PFSK-1 (cell line): ENCODE measurements around the gene TAF1C.

Experiments used
- FOXP2 ChIP-seq: optimal IDR thresholded peaks from 2 replicates; pipeline ENCODE3; 2011; ENCODE audit warnings: borderline replicate concordance, control low read depth, inconsistent platforms; ENCODE audit not compliant: insufficient read depth; ENCODE audit errors: extremely low read length, extremely low read depth
- POLR2AphosphoS5 ChIP-seq: IDR thresholded peaks from 2 replicates; pipeline ENCODE4 v1.6.1; 2012; ENCODE audit warnings: low read depth, mild to moderate bottlenecking, control low read depth, low read length, moderate library complexity
- REST ChIP-seq, 2 experiments: IDR thresholded peaks; 2 replicates each; pipeline versions ENCODE4 v1.6.1 to v1.8.0; 2011 to 2012; ENCODE audit warnings: low read depth in 2 of 2, low read length in 2 of 2, control low read depth in 1 of 2, inconsistent platforms in 1 of 2, mild to moderate bottlenecking in 1 of 2, moderate library complexity in 1 of 2; ENCODE audit not compliant: insufficient read depth in 1 of 2
- SIN3A ChIP-seq: IDR thresholded peaks from 2 replicates; pipeline ENCODE4 v1.6.1; 2012; ENCODE audit warnings: mild to moderate bottlenecking, low read length, moderate library complexity, borderline replicate concordance; ENCODE audit not compliant: insufficient read depth
- TAF1 ChIP-seq: IDR thresholded peaks from 2 replicates; pipeline ENCODE4 v1.6.1; 2012; ENCODE audit warnings: low read length, control low read depth, borderline replicate concordance; ENCODE audit not compliant: insufficient read depth

The TAF1C gene

GRCh38 chr16:84191466-84191865, 4.6 kb upstream of the TAF1C start:
- TF ChIP-seq TAF1 (no peak), FOXP2 (no peak), POLR2AphosphoS5 (no peak), REST (IDR thresholded peaks at IDR 0.05; ENCODE audit: insufficient read depth in 1 of 2, low read depth in 2 of 2, low read length in 2 of 2) (no peak), SIN3A (no peak)

GRCh38 chr16:84190731-84191388, 4.0 kb upstream of the TAF1C start, which contains the start of gene ADAD2:
Gene ADAD2, plus strand, starts transcription at chr16:84191157. Its CDS starts 74 bp downstream, at chr16:84191231.
- TF ChIP-seq POLR2AphosphoS5 = no peak

- TF ChIP-seq TAF1 (no peak), POLR2AphosphoS5 (no peak)
Measured at GRCh38 chr16:84184775-84185174, 2.1 kb downstream of the TAF1C start.

GRCh38 chr16:84183911-84184591, 2.8 kb downstream of the TAF1C start:
- TF ChIP-seq REST (IDR thresholded peaks at IDR 0.05; ENCODE audit: insufficient read depth in 1 of 2, low read depth in 2 of 2, low read length in 2 of 2) (no peak), FOXP2 (no peak), POLR2AphosphoS5 (no peak), SIN3A (no peak), TAF1 (no peak)

GRCh38 chr16:84183572-84183875, 3.3 kb downstream of the TAF1C start:
- no peak for TF ChIP-seq POLR2AphosphoS5
- no peak for TF ChIP-seq TAF1
- no peak for TF ChIP-seq SIN3A
- no peak for TF ChIP-seq REST (IDR thresholded peaks at IDR 0.05; ENCODE audit: insufficient read depth in 1 of 2, low read depth in 2 of 2, low read length in 2 of 2)
- no peak for TF ChIP-seq FOXP2

- TF ChIP-seq FOXP2 = no peak
- no peak for TF ChIP-seq SIN3A
- TF ChIP-seq TAF1 = no peak
- no peak for TF ChIP-seq REST (IDR thresholded peaks at IDR 0.05; ENCODE audit: insufficient read depth in 1 of 2, low read depth in 2 of 2, low read length in 2 of 2)
- TF ChIP-seq POLR2AphosphoS5 = no peak
Measured at GRCh38 chr16:84182680-84183571, 3.9 kb downstream of the TAF1C start.
